Vagina (tissue), 2 donors: ENCODE measurements around the gene SORCS2. TPM values are rescaled to one million over a fixed set of nuclear protein-coding genes. Genes with fewer than 3 reads are reported as not detected.

Source experiments
- DNase-seq, 2 donors: peaks; one replicate each; pipeline ENCODE4 v3.0.0-alpha.2; 2017; ENCODE audit errors: extremely low spot score in 2 of 2
- H3K27ac ChIP-seq: fragments of 200-600 bp; sonication (generic); one replicate; pipeline ENCODE4 v1.5.1; 2019
- H3K27me3 ChIP-seq: fragments of 200-600 bp; sonication (generic); one replicate; pipeline ENCODE4 v1.5.1; 2019
- H3K36me3 ChIP-seq, 2 donors: fragments of 200-600 bp; sonication (generic); one replicate each; pipeline ENCODE4 v1.5.1; 2017 to 2019
- H3K4me1 ChIP-seq: fragments of 200-600 bp; sonication (generic); one replicate; pipeline ENCODE4 v1.5.1; 2019
- H3K4me3 ChIP-seq, 2 donors: fragments of 200-600 bp; sonication (generic); 1 replicate in 1 of 2; 2 replicates in 1 of 2; pipeline ENCODE4 v1.5.1; 2016 to 2019
- H3K9me3 ChIP-seq: fragments of 200-600 bp; sonication (generic); one replicate; pipeline ENCODE4 v1.5.1; 2019
- POLR2A ChIP-seq, 2 donors: fragments of 450-650 bp; IDR thresholded peaks; one replicate each; pipeline ENCODE4 v1.6.1; 2017; ENCODE audit warnings: antibody characterized with exemption in 2 of 2, mild to moderate bottlenecking in 2 of 2, moderate library complexity in 2 of 2
- POLR2AphosphoS5 ChIP-seq, 2 donors: sonication (generic); formaldehyde crosslinking; IDR thresholded peaks; one replicate each; pipeline ENCODE4 v1.9.0; 2017; ENCODE audit warnings: antibody characterized with exemption in 2 of 2, mild to moderate bottlenecking in 2 of 2, low read depth in 1 of 2; ENCODE audit not compliant: insufficient read depth in 1 of 2
- intact Hi-C: fragments of 100-400 bp; cut with DNase I; formaldehyde crosslinking; loops from one replicate; pipeline ENCODE4 v1.15.1; 2023
- total RNA-seq: library from RNA; depleted of rRNA; stranded (reverse); fragments of >200 nt; gene quantifications from one replicate; pipeline ENCODE4 v1.2.3, GENCODE V29; 2016
- TF ChIP-seq, protein P1 (sequence below), 3 experiments: fragments of 450-650 bp in 2 of 3; fragments of 200-600 bp in 1 of 3; sonication (generic) in 1 of 3; IDR thresholded peaks; one replicate each; pipeline ENCODE4 v1.5.1; 2017 to 2019; ENCODE audit warnings: antibody characterized with exemption in 3 of 3, mild to moderate bottlenecking in 2 of 3, moderate library complexity in 2 of 3

SORCS2 gene
- total RNA-seq, 1 donor from 2014 or later, result 5.4 TPM

DNA sequence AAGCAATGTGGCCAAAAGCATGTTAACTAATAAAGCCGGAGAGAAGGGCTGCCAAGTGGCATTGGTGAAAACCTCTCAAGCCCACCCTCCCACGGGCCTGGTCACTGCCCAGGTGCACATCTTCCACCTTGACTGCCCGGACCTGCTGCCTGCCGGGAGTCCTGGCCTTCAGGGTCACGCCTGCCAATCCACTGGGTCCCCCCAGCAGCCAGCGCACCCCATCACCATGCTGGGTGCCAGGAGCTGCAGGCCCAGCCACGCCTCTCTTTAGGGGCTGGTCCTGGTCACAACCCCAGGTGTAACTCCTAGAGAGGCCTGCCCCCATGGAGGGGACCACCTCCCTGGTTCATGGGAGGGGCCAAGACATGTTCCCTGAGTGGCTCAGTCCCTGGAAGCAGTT is 176.0 kb downstream of the SORCS2 start:
- Histone ChIP-seq H3K4me3 (no peak overlapping the region), H3K27ac (no peak overlapping the region), H3K9me3 (no peaks in the 10 kb centered on the region), H3K36me3 (no peaks in the 10 kb centered on the region), H3K27me3 (no peaks in the 10 kb centered on the region), H3K4me1 (peaks cover 7% of the 10 kb centered on the region)
- no peak for TF ChIP-seq POLR2A (IDR thresholded peaks at IDR 0.05)
- TF ChIP-seq POLR2AphosphoS5 (IDR thresholded peaks at IDR 0.05; ENCODE audit: insufficient read depth in 1 of 2, low read depth in 1 of 2), result no peak
- TF ChIP-seq, protein P1, sequence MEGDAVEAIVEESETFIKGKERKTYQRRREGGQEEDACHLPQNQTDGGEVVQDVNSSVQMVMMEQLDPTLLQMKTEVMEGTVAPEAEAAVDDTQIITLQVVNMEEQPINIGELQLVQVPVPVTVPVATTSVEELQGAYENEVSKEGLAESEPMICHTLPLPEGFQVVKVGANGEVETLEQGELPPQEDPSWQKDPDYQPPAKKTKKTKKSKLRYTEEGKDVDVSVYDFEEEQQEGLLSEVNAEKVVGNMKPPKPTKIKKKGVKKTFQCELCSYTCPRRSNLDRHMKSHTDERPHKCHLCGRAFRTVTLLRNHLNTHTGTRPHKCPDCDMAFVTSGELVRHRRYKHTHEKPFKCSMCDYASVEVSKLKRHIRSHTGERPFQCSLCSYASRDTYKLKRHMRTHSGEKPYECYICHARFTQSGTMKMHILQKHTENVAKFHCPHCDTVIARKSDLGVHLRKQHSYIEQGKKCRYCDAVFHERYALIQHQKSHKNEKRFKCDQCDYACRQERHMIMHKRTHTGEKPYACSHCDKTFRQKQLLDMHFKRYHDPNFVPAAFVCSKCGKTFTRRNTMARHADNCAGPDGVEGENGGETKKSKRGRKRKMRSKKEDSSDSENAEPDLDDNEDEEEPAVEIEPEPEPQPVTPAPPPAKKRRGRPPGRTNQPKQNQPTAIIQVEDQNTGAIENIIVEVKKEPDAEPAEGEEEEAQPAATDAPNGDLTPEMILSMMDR (IDR thresholded peaks at IDR 0.05), result no peak
- intact Hi-C loops, result no loop called here
- no peak for DNase-seq

DNA sequence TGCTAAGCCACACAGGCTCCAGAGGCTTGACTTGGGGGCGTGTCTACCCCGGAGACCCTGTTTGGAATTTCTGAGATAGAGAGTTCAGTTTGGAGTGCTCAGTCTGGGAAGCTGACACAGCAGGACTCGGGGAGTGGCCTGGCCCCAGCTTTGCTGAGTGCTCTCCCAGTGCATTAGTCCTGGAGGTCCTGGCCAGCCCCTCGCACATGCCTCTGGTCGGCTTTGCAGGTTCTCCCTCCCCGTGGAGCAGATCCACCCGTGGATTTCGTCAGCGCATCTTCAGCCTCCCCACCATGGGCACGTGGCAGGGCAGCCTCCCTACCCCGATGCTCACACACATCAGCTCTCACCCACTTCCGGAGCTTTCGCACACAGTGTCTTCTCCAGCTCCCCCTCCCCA is 177.2 kb downstream of the SORCS2 start:
- Histone ChIP-seq H3K4me1 (peaks cover 7% of the 10 kb centered on the region), H3K27me3 (no peaks in the 10 kb centered on the region), H3K9me3 (no peaks in the 10 kb centered on the region), H3K4me3 (no peak overlapping the region), H3K36me3 (no peaks in the 10 kb centered on the region), H3K27ac (no peak overlapping the region)
- DNase-seq, result no peak
- TF ChIP-seq POLR2AphosphoS5 (IDR thresholded peaks at IDR 0.05; ENCODE audit: insufficient read depth in 1 of 2, low read depth in 1 of 2) (no peak), POLR2A (IDR thresholded peaks at IDR 0.05) (no peak)
- TF ChIP-seq, protein P1 (IDR thresholded peaks at IDR 0.05), result no peak
- intact Hi-C loops, result no loop called here

DNA sequence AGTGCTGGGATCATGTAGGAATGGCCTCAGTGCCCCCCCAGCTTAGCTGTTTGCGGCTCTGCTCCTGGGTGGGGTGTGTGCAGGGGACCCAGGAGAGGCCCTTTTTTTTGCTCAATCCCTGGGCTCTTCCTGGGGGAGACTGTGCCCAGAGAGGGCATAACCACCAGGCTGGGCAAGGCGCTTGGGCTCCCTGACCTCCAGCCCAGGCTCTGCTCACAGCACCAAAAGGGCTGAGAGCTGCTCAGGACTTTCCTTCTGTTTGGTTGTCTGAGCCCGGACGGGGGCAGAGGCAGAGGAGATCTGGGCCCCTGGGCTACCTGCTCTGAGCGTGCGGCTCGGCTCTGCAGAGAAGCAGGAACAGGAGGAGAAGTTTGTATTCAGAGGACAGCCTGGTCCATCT is 177.7 kb downstream of the SORCS2 start:
- H3K36me3 ChIP-seq, result no peaks in the 10 kb centered on the region
- DNase-seq, result no peak
- intact Hi-C loops, result no loop called here
- H3K4me3 ChIP-seq, result no peak overlapping the region
- TF ChIP-seq, protein P1 (IDR thresholded peaks at IDR 0.05), result no peak
- no peak for TF ChIP-seq POLR2AphosphoS5 (IDR thresholded peaks at IDR 0.05; ENCODE audit: insufficient read depth in 1 of 2, low read depth in 1 of 2)
- no peak for TF ChIP-seq POLR2A (IDR thresholded peaks at IDR 0.05)
- no peaks in the 10 kb centered on the region for H3K9me3 ChIP-seq
- H3K4me1 ChIP-seq, result peaks cover 7% of the 10 kb centered on the region
- H3K27ac ChIP-seq, result no peak overlapping the region
- no peaks in the 10 kb centered on the region for H3K27me3 ChIP-seq

GRCh38 chr4:7371210-7371941 is 179.0 kb downstream of the SORCS2 start:
- no peak for DNase-seq
- Histone ChIP-seq H3K9me3 (no peaks in the 10 kb centered on the region), H3K27me3 (no peaks in the 10 kb centered on the region), H3K4me1 (peaks cover 12% of the 10 kb centered on the region), H3K4me3 (no peak overlapping the region), H3K36me3 (no peaks in the 10 kb centered on the region), H3K27ac (no peak overlapping the region)
- intact Hi-C loops, result no loop called here
- TF ChIP-seq POLR2A (IDR thresholded peaks at IDR 0.05) (no peak), POLR2AphosphoS5 (IDR thresholded peaks at IDR 0.05; ENCODE audit: insufficient read depth in 1 of 2, low read depth in 1 of 2) (no peak)
- TF ChIP-seq, protein P1 (IDR thresholded peaks at IDR 0.05), result no peak

GRCh38 chr4:7372673-7373072 is 180.3 kb downstream of the SORCS2 start:
- peaks cover 15% of the 10 kb centered on the region for H3K4me1 ChIP-seq
- intact Hi-C loops, result no loop called here
- H3K9me3 ChIP-seq, result no peaks in the 10 kb centered on the region

More at GRCh38 chr4:7372673-7373072, 180.3 kb downstream of the SORCS2 start:
- H3K27ac ChIP-seq, result no peak overlapping the region
- H3K4me3 ChIP-seq, result no peak overlapping the region
- DNase-seq, result no peak
- TF ChIP-seq POLR2A (IDR thresholded peaks at IDR 0.05) (no peak), POLR2AphosphoS5 (IDR thresholded peaks at IDR 0.05; ENCODE audit: insufficient read depth in 1 of 2, low read depth in 1 of 2) (no peak)
- TF ChIP-seq, protein P1 (IDR thresholded peaks at IDR 0.05), result no peak
- H3K27me3 ChIP-seq, result no peaks in the 10 kb centered on the region
- no peaks in the 10 kb centered on the region for H3K36me3 ChIP-seq
